Nephron (organoid): ENCODE data around the gene DPP10.

ENCODE experiments used
- H3K27ac Mint-ChIP-seq, 3 experiments: 2 replicates each; pipeline ENCODE4 v1.8.0; 2020; ENCODE audit warnings: mixed read lengths in 3 of 3, mild to moderate bottlenecking in 2 of 3, moderate library complexity in 1 of 3
- H3K27me3 Mint-ChIP-seq: 2 replicates; pipeline ENCODE4 v1.8.0; 2021; ENCODE audit warnings: low read depth, mild to moderate bottlenecking, moderate library complexity, mixed read lengths
- H3K36me3 Mint-ChIP-seq: 2 replicates; pipeline ENCODE4 v1.8.0; 2020; ENCODE audit warnings: low read depth, mixed read lengths
- H3K4me1 Mint-ChIP-seq: 2 replicates; pipeline ENCODE4 v1.8.0; 2020; ENCODE audit warnings: mixed read lengths
- H3K4me3 Mint-ChIP-seq, 3 experiments: 2 replicates each; pipeline ENCODE4 v1.8.0; 2020; ENCODE audit warnings: mild to moderate bottlenecking in 3 of 3, mixed read lengths in 3 of 3, moderate library complexity in 2 of 3
- H3K9me3 Mint-ChIP-seq: 2 replicates; pipeline ENCODE4 v1.8.0; 2020; ENCODE audit warnings: mixed read lengths
- TF ChIP-seq, protein P1 (sequence below), 3 experiments: fragments of 200-600 bp; sonication (generic); IDR thresholded peaks; one replicate each; pipeline ENCODE4 v1.5.0; 2021; ENCODE audit warnings: antibody characterized with exemption in 3 of 3; ENCODE audit not compliant: unreplicated experiment in 3 of 3

DPP10 gene

DNA sequence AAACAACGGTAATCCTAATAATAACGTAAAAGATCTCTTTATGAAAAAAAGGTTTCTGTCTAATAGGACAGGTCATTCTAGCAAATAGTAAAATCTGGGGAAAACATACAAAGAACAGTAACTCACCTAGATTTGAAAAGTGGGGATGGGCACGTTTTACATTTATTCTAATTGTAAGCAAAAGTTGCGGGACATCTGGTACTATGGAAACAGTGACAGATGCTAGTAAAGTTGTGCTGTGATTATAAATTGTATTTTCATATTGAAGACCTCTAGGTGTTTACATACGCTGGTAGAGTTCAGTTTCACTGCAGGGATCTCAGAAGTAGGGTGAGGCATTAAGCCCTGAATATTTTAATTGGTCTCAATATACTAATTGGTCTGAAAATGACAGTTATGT is 422.5 kb downstream of the DPP10 start:
- Mint-ChIP-seq H3K27ac (no peak overlapping the region), H3K27me3 (no peaks in the 10 kb centered on the region)
- TF ChIP-seq, protein P1, sequence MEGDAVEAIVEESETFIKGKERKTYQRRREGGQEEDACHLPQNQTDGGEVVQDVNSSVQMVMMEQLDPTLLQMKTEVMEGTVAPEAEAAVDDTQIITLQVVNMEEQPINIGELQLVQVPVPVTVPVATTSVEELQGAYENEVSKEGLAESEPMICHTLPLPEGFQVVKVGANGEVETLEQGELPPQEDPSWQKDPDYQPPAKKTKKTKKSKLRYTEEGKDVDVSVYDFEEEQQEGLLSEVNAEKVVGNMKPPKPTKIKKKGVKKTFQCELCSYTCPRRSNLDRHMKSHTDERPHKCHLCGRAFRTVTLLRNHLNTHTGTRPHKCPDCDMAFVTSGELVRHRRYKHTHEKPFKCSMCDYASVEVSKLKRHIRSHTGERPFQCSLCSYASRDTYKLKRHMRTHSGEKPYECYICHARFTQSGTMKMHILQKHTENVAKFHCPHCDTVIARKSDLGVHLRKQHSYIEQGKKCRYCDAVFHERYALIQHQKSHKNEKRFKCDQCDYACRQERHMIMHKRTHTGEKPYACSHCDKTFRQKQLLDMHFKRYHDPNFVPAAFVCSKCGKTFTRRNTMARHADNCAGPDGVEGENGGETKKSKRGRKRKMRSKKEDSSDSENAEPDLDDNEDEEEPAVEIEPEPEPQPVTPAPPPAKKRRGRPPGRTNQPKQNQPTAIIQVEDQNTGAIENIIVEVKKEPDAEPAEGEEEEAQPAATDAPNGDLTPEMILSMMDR (IDR thresholded peaks at IDR 0.05; ENCODE audit: unreplicated experiment in 3 of 3): no peak

DNA sequence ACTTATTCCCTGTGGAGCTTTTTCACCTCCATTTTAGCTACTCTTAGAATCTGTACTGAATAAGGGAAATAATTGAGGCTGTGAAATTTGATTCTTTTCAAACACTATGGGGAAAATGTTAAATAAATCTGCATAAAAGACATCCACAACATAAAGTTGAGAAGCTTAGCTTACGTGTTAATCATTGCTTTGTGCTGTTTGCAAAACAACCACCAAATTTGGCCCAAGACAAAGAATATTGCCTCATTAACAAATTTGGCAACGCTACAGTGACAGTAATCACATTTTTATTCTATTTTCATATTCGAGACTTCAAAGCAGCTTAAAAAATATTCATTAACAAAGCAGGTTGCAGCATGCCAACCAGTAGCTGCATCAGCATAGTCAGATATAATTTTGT is 437.6 kb downstream of the DPP10 start:
- Mint-ChIP-seq H3K4me3 (no peak overlapping the region), H3K4me1 (no peaks in the 10 kb centered on the region), H3K36me3 (no peaks in the 10 kb centered on the region), H3K27me3 (peaks cover 3% of the 10 kb centered on the region), H3K27ac (no peak overlapping the region), H3K9me3 (no peaks in the 10 kb centered on the region)
- TF ChIP-seq, protein P1 (IDR thresholded peaks at IDR 0.05; ENCODE audit: unreplicated experiment in 3 of 3): no peak

More for the DNA sequence above, 422.5 kb downstream of the DPP10 start:
- Mint-ChIP-seq H3K9me3 (no peaks in the 10 kb centered on the region), H3K36me3 (no peaks in the 10 kb centered on the region), H3K4me3 (no peak overlapping the region), H3K4me1 (no peaks in the 10 kb centered on the region)

DNA sequence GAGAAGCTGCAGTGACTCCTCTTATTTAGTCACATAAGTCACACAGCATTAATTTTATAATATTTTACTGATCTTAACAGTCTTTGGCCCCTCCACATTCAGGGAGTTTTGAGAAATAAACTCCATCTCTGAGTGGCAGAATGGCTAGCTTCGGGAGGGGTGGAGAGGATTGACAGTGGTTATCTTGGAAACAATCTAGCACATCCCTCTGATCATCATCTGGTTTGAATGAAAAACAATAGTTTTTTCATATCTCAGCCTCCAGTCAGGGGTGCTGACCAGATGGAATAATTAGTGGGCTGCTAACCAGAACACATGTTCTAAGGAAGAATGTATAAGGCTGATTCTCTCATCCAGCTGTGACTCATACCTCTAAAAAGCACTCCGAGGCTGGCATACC is 477.5 kb downstream of the DPP10 start:
- Mint-ChIP-seq H3K4me1 (no peaks in the 10 kb centered on the region), H3K9me3 (peaks cover 5% of the 10 kb centered on the region), H3K36me3 (no peaks in the 10 kb centered on the region)

DNA sequence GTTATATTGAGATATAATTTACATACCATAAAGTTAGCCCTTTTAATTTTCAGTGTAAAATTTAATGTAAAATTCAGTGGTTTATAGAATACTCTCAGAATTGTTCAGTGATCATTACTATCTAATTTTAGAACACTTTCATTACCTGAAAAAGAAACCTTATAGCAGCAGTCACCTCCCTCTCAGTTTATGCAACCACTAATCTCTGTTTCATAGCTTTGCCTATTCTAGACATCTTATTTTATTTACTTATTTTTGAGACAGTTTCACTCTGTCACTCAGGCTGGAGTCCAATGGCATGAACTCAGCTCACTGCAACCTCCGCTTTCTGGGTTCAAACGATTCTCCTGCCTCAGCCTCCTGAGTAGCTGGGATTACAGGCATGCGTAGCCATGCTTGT is 479.6 kb downstream of the DPP10 start:
- Mint-ChIP-seq H3K27me3 (no peaks in the 10 kb centered on the region), H3K4me3 (no peak overlapping the region), H3K9me3 (peaks cover under 1% of the 10 kb centered on the region), H3K27ac (no peak overlapping the region), H3K36me3 (no peaks in the 10 kb centered on the region), H3K4me1 (no peaks in the 10 kb centered on the region)
- TF ChIP-seq, protein P1 (IDR thresholded peaks at IDR 0.05; ENCODE audit: unreplicated experiment in 3 of 3): no peak

More for the DNA sequence above, 477.5 kb downstream of the DPP10 start:
- Mint-ChIP-seq H3K27me3 (no peaks in the 10 kb centered on the region), H3K27ac (no peak overlapping the region), H3K4me3 (no peak overlapping the region)
- TF ChIP-seq, protein P1 (IDR thresholded peaks at IDR 0.05; ENCODE audit: unreplicated experiment in 3 of 3): no peak

DNA sequence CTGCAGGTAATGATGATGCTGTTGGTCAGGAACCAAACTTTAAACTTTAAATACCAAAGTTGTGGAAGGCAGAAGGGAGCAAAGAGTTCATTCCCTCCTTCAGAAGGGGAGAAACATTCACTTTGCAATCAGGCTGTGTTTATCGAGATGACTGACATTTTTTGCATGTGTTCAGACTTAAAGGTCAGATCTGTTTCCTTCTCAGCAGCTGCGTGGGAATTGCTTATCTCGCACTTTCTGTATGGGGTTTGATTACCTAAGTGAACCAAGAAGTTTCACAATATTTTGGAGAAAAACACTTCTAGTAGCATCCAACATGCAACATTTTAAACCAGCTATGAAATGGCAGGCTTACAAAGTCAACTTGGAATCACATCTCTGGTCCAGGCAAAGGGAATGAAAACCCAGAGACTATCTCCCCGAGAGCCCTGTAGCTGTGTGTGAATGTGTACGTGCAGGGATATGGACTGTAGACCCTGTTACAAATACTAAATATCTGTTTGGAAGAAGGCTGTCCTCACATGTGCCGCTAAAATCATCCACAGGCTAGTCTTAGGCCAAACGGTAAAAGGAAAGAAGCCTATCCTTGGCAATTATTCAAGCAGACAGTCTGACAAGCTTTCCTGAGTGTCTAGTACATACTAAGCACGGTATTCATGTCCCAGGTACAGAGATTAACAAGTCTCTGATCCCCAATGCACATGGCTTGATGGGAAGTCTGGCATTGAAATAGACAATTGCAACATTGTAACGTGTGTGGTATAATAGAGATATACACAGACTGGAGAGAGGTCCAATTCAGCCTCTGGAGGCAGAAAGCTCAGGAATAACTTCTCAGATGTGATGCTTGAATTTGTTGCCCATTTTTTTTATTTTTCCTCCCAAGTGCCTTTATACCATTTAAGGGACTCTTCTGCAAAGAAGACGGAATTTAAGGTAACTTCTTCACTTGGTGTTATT is 483.1 kb downstream of the DPP10 start:
- H3K27ac Mint-ChIP-seq: no peak overlapping the region
- TF ChIP-seq, protein P1 (IDR thresholded peaks at IDR 0.05; ENCODE audit: unreplicated experiment in 3 of 3): no peak
- no peaks in the 10 kb centered on the region for H3K4me1 Mint-ChIP-seq
- peaks cover 15% of the 10 kb centered on the region for H3K9me3 Mint-ChIP-seq
- H3K27me3 Mint-ChIP-seq: no peaks in the 10 kb centered on the region
- H3K36me3 Mint-ChIP-seq: no peaks in the 10 kb centered on the region
- H3K4me3 Mint-ChIP-seq: no peak overlapping the region

DNA sequence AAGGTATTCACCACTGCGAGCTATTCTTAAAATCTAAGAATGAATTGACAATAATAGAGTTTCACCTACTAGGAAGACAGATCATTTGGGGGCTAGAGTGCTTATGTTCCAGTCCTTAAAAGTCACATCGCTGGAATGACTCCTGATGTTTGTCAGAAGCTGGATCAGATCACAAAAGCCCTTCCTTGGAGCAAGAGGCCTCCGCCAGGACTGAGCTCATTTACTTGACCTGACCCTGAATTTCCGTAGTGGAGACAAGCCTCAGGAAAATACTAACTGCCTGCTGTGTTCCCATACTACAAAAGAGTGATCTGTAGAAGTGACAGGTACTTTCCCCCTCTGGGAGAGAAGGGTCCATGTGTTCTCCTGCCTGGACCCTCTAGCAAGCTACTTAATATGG is 483.9 kb downstream of the DPP10 start:
- Mint-ChIP-seq H3K4me1 (no peaks in the 10 kb centered on the region), H3K36me3 (no peaks in the 10 kb centered on the region), H3K27me3 (no peaks in the 10 kb centered on the region), H3K27ac (no peak overlapping the region), H3K4me3 (no peak overlapping the region), H3K9me3 (peaks cover 15% of the 10 kb centered on the region)
- TF ChIP-seq, protein P1 (IDR thresholded peaks at IDR 0.05; ENCODE audit: unreplicated experiment in 3 of 3): no peak
